ENCODE data around the gene YWHAB. TPM values are rescaled to one million over a fixed set of nuclear protein-coding genes. Genes with fewer than 3 reads are reported as not detected.

YWHAB gene
- total RNA-seq, 1 experiment from 2014 or later, result 69.2 TPM

GRCh38 chr20:44943828-44944227 lies 58.3 kb downstream of the YWHAB start:
- no peak for DNase-seq
- H3K4me3 ChIP-seq (ENCODE audit: insufficient read depth, low read depth, low read length), result no peak overlapping the region
- H3K36me3 ChIP-seq (replicated peaks; ENCODE audit: control insufficient read depth, insufficient read depth, low read length), result peaks cover 31% of the 10 kb centered on the region
- no peaks in the 10 kb centered on the region for H3K27me3 ChIP-seq (ENCODE audit: control insufficient read depth, insufficient read depth, low read length)

DNA sequence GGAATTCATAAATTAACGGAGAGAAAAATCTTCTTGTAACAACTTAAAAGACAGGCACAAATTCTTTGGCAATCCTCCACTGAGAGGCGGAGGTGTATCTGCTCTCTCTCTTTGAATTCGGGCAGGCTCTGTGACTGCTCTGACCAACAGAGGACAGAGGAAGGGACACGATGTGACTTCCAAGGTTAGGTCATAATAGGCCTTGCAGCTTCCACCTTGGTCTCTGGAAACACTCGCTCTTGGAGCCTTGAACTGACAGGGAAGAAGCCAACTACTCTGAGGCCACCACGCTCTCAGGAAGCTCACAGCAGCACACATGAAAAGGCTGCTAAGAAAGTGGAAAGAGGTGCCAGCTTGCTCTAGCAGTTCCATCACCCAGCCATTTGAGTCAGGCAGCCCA lies 59.8 kb downstream of the YWHAB start:
- Histone ChIP-seq H3K36me3 (replicated peaks; ENCODE audit: control insufficient read depth, insufficient read depth, low read length) (peaks cover 31% of the 10 kb centered on the region), H3K4me3 (ENCODE audit: insufficient read depth, low read depth, low read length) (no peak overlapping the region), H3K27me3 (ENCODE audit: control insufficient read depth, insufficient read depth, low read length) (no peaks in the 10 kb centered on the region)
- DNase-seq, result no peak

GRCh38 chr20:44946271-44946852 lies 60.9 kb downstream of the YWHAB start:
- Histone ChIP-seq H3K36me3 (replicated peaks; ENCODE audit: control insufficient read depth, insufficient read depth, low read length) (peaks cover 35% of the 10 kb centered on the region), H3K4me3 (ENCODE audit: insufficient read depth, low read depth, low read length) (no peak overlapping the region), H3K27me3 (ENCODE audit: control insufficient read depth, insufficient read depth, low read length) (no peaks in the 10 kb centered on the region)
- DNase-seq, result no peak

- Histone ChIP-seq H3K27me3 (ENCODE audit: control insufficient read depth, insufficient read depth, low read length) (no peaks in the 10 kb centered on the region), H3K36me3 (replicated peaks; ENCODE audit: control insufficient read depth, insufficient read depth, low read length) (peaks cover 35% of the 10 kb centered on the region), H3K4me3 (ENCODE audit: insufficient read depth, low read depth, low read length) (no peak overlapping the region)
- no peak for DNase-seq
Measured at GRCh38 chr20:44948107-44948506, 62.6 kb downstream of the YWHAB start.

- DNase-seq, result no peak
- no peaks in the 10 kb centered on the region for H3K27me3 ChIP-seq (ENCODE audit: control insufficient read depth, insufficient read depth, low read length)
- peaks cover 33% of the 10 kb centered on the region for H3K36me3 ChIP-seq (replicated peaks; ENCODE audit: control insufficient read depth, insufficient read depth, low read length)
- H3K4me3 ChIP-seq (ENCODE audit: insufficient read depth, low read depth, low read length), result no peak overlapping the region
Measured at GRCh38 chr20:44948513-44948912, 63.0 kb downstream of the YWHAB start.

- H3K36me3 ChIP-seq (replicated peaks; ENCODE audit: control insufficient read depth, insufficient read depth, low read length), result peaks cover 40% of the 10 kb centered on the region
- DNase-seq, result no peak
- H3K27me3 ChIP-seq (ENCODE audit: control insufficient read depth, insufficient read depth, low read length), result no peaks in the 10 kb centered on the region
- H3K4me3 ChIP-seq (ENCODE audit: insufficient read depth, low read depth, low read length), result no peak overlapping the region
Measured at GRCh38 chr20:44950368-44950767, 64.9 kb downstream of the YWHAB start.

GRCh38 chr20:44952731-44953130 lies 67.2 kb downstream of the YWHAB start:
- Histone ChIP-seq H3K27me3 (ENCODE audit: control insufficient read depth, insufficient read depth, low read length) (no peaks in the 10 kb centered on the region), H3K4me3 (ENCODE audit: insufficient read depth, low read depth, low read length) (no peak overlapping the region), H3K36me3 (replicated peaks; ENCODE audit: control insufficient read depth, insufficient read depth, low read length) (peaks cover 42% of the 10 kb centered on the region)
- no peak for DNase-seq

GRCh38 chr20:44954211-44954610 lies 68.7 kb downstream of the YWHAB start:
- DNase-seq, result no peak
- Histone ChIP-seq H3K4me3 (ENCODE audit: insufficient read depth, low read depth, low read length) (no peak overlapping the region), H3K27me3 (ENCODE audit: control insufficient read depth, insufficient read depth, low read length) (no peaks in the 10 kb centered on the region), H3K36me3 (replicated peaks; ENCODE audit: control insufficient read depth, insufficient read depth, low read length) (peaks cover 34% of the 10 kb centered on the region)

DNA sequence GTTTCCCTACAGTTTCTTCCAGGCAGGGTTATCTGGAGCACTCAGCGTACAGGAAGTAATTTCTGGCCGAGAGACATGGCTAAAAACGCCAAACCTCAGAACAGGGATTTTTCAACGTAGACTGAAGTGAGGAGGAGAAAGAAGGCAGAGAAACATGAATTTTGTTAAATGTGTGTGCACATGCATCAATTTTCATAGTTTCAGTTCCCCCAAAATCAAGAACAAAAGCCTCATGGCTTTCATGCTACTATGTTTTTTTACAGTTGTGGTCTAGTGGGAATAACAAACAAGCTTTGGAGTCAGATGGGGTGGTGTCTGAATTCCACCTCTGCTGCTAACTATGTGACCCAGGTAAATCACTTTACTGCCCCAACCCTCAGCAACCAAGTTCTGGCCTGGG lies 69.8 kb downstream of the YWHAB start:
- no peak for DNase-seq
- H3K4me3 ChIP-seq (ENCODE audit: insufficient read depth, low read depth, low read length), result no peak overlapping the region
- peaks cover 29% of the 10 kb centered on the region for H3K36me3 ChIP-seq (replicated peaks; ENCODE audit: control insufficient read depth, insufficient read depth, low read length)
- no peaks in the 10 kb centered on the region for H3K27me3 ChIP-seq (ENCODE audit: control insufficient read depth, insufficient read depth, low read length)

GRCh38 chr20:44956410-44956809 lies 70.9 kb downstream of the YWHAB start:
- Histone ChIP-seq H3K27me3 (ENCODE audit: control insufficient read depth, insufficient read depth, low read length) (peaks cover 4% of the 10 kb centered on the region), H3K4me3 (ENCODE audit: insufficient read depth, low read depth, low read length) (no peak overlapping the region), H3K36me3 (replicated peaks; ENCODE audit: control insufficient read depth, insufficient read depth, low read length) (peaks cover 24% of the 10 kb centered on the region)

More at GRCh38 chr20:44956410-44956809, 70.9 kb downstream of the YWHAB start:
- no peak for DNase-seq

Other genes with a start within 250 kb of the YWHAB start
- gene ADA, start 234.0 kb upstream of the YWHAB start, total RNA-seq (2014; rRNA removed; shearing (Covaris generic)), result 14.9 and 18.9 TPM in 2 replicates
- gene CCN5, start 170.3 kb upstream of the YWHAB start, total RNA-seq (2014; rRNA removed; shearing (Covaris generic)), result not detected in 2 replicates
- 0.14 TPM in 1 of 2 replicates, not detected in the other for gene KCNK15, start 139.8 kb upstream of the YWHAB start, total RNA-seq (2014; rRNA removed; shearing (Covaris generic))
- 2.7 and 3.1 TPM in 2 replicates for gene RIMS4, start 75.2 kb upstream of the YWHAB start, total RNA-seq (2014; rRNA removed; shearing (Covaris generic))
- gene PABPC1L, start 24.4 kb downstream of the YWHAB start, total RNA-seq (2014; rRNA removed; shearing (Covaris generic)), result 17.8 and 23.8 TPM in 2 replicates
- 45.3 and 49.4 TPM in 2 replicates for gene TOMM34, start 74.7 kb downstream of the YWHAB start, total RNA-seq (2014; rRNA removed; shearing (Covaris generic))
- 15.6 and 23.2 TPM in 2 replicates for gene STK4, start 80.8 kb downstream of the YWHAB start, total RNA-seq (2014; rRNA removed; shearing (Covaris generic))
- 0.18 and 0.59 TPM in 2 replicates for gene KCNS1, start 215.4 kb downstream of the YWHAB start, total RNA-seq (2014; rRNA removed; shearing (Covaris generic))
- not detected in 2 replicates for gene WFDC5, start 229.5 kb downstream of the YWHAB start, total RNA-seq (2014; rRNA removed; shearing (Covaris generic))
- gene WFDC12, start 238.8 kb downstream of the YWHAB start, total RNA-seq (2014; rRNA removed; shearing (Covaris generic)), result not detected in 2 replicates